ENCODE measurements around the gene RPS15.

Gene RPS15

DNA sequence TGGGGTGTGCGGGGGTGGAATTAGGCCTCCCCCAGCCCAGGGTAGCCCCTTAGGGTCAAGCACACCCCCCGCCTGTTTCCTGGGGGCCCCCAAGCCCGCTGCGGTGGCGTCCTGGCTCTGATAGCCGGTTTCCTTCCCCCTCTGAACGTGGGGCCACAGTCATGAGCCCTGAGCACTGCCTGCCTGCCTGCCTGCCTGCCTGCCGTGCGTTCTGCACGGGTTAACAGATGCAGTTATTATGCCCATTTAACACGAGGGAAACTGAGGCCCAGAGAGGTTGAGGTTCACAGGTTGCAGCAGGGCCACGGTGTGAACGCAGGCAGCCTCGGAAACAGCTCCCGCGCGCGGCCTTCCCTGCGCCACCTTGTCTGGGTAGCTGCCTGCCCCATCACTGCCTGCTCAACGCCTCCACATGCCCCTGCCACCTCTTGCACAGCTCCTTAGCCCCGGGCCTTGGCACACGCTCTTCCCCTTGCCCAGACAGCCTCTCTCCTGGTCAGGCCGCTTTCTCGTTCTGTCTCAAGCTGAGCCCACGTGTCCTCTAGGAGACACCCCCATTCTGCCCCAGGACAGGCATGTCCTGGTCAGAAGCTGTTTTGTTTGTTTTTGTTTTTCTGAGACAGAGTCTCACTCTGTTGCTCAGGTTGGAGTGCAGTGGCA is 35.7 kb upstream of the RPS15 start:
- no peak for DNase-seq (ENCODE audit: low spot score)

DNA sequence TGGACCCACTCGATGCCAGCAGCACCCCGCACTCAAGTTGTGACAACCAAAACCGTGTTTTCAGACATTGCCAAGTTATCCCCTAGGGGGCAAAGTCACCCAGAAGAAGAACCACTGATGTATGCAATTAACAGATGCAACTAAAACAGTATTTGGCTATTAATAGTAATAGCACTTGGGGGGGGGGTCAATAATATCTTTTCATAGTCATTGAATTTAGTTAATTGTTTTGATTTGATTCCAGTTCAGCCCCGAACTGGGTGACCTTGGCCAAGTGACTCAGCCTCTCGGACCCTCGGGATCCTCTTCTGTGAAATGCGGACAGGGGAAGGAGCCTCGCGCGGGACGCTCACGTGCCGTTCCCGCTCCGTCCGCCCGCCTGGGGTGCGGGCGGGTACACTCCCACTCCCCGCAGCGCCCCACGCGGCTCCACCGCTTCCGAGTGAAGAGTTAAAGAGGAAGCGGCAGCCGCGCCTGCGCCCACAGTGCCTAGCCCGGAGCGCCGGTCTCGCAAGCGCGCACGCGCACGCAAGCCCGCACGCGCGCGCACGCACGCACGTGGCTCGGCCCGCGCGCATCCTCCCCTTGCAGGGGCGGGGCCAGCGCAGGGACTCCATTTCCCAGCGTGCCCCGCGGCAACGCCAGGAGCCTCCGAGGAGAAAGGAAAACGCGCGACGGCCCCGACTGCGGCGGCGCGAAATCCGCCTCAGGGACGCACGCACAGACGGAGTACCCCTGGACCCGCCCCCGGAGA is 31.2 kb upstream of the RPS15 start:
- in situ Hi-C loops (cut with MboI; ENCODE audit: low sequenced_read_pairs, unreplicated experiment) = no loop called here

More for the DNA sequence above, 35.7 kb upstream of the RPS15 start:
- in situ Hi-C loops (cut with MboI; ENCODE audit: low sequenced_read_pairs, unreplicated experiment) = no loop called here
- no peak for TF ChIP-seq CTCF (IDR thresholded peaks at IDR 0.05; ENCODE audit: borderline replicate concordance, control extremely low read depth, extremely low read depth, insufficient read depth, missing control alignments)

DNA sequence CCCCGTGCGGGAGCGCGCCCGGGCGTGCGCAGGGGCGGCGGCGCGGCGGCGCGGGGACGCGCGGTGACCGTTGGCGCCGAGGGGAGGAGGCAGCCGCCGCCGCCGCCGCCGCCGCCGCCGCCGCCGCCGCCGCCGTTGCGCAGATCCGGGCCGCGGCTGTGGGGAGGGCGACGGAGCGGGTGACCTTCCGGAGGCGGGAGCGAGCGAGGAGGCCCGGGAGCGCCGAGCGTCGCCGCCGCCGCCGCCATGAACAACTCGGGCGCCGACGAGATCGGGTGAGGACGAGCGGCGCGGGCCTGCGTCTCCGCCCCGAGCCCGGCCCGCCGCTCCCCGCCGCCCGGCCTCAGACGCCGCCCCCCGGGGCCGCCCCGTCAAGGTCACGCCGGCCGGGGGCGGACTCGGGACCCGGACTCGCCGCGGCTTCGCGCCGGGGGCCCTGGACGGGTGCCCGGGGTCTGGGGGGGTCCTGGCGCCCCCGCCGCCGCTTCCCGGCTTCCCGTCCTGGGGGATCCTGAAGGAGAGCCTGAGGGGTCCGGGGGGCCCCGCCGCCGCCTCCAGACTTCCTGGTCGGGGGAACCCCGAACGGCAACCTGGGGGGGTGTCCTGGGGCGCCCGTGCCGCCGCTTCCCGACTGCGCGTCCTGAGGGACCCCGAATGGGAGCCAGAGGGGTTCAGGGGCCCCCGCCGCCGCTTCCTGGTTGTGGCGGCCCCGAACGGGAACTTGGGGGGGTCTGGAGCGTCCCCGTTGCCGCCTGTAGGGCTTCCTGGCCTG is 30.5 kb upstream of the RPS15 start, which contains the start of gene DAZAP1:
DAZAP1 (plus strand) TSS at position 59 of the 772 bp plus-strand sequence; CDS start at position 247, 188 bp downstream.
- TF ChIP-seq CTCF (IDR thresholded peaks at IDR 0.05; ENCODE audit: borderline replicate concordance, control extremely low read depth, extremely low read depth, insufficient read depth, missing control alignments) = no peak
- in situ Hi-C loops (cut with MboI; ENCODE audit: low sequenced_read_pairs, unreplicated experiment) = no loop called here
- DNase-seq (ENCODE audit: low spot score) = peak; percentile 72

More for the DNA sequence above, 31.2 kb upstream of the RPS15 start:
- DNase-seq (ENCODE audit: low spot score) = peak; percentile 98
- TF ChIP-seq CTCF (IDR thresholded peaks at IDR 0.05; ENCODE audit: borderline replicate concordance, control extremely low read depth, extremely low read depth, insufficient read depth, missing control alignments) = peak; percentile 36

- peak; percentile 70 for DNase-seq (ENCODE audit: low spot score)
- in situ Hi-C loops (cut with MboI; ENCODE audit: low sequenced_read_pairs, unreplicated experiment) = no loop called here
- no peak for TF ChIP-seq CTCF (IDR thresholded peaks at IDR 0.05; ENCODE audit: borderline replicate concordance, control extremely low read depth, extremely low read depth, insufficient read depth, missing control alignments)
Measured at GRCh38 chr19:1408300-1409203, 29.6 kb upstream of the RPS15 start.

DNA sequence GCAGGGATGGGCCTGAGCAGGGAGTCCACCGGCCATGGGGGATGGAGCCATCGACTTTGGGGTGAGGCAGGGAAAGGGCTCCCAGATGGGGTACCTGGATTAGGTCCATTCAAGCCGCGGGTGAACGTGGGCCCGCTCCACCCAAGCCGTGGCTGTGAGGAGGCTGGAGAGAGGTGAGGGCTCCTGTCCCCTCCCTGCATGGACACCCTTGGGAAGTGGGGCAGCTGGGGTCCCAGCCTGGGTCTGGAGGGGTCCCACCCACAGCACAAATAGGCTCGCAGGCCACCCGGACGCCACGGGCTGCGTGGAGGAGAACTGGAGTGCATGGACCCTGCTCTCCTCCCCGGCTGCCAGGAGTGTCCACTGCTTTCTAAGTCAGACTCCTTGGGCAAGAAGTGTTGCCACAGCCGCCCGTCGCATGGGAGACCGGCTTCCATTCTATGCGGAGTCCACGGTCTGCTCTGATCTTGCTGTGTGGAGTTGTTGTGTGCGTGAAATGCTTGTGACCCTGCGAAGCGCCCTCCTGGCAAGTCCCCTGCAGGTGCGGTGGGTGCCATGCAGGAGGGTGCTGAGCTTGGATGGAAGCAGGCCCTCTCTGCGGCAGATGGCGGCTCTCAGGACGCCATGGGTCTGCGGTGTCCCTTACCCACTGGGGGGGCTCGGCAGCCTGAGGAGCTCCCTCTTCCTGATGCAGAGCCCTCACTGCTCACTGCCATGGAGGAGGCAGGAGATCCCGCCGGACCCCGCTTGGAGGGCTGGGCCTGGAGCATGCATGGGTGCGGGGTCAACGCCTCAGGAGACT is 28.8 kb upstream of the RPS15 start:
- TF ChIP-seq CTCF (IDR thresholded peaks at IDR 0.05; ENCODE audit: borderline replicate concordance, control extremely low read depth, extremely low read depth, insufficient read depth, missing control alignments) = no peak
- no peak for DNase-seq (ENCODE audit: low spot score)
- in situ Hi-C loops (cut with MboI; ENCODE audit: low sequenced_read_pairs, unreplicated experiment) = no loop called here

All from GM13976 (cell line).